ENCODE measurements around the gene TNIK. TPM values are rescaled to one million over a fixed set of nuclear protein-coding genes. Genes with fewer than 3 reads are reported as not detected.
A peak's percentile ranks its signal among the peaks of the same experiment; 100 is the strongest.

Gene TNIK
- total RNA-seq, 2 donors from 2014 or later = 28.6 to 43.8 TPM

DNA sequence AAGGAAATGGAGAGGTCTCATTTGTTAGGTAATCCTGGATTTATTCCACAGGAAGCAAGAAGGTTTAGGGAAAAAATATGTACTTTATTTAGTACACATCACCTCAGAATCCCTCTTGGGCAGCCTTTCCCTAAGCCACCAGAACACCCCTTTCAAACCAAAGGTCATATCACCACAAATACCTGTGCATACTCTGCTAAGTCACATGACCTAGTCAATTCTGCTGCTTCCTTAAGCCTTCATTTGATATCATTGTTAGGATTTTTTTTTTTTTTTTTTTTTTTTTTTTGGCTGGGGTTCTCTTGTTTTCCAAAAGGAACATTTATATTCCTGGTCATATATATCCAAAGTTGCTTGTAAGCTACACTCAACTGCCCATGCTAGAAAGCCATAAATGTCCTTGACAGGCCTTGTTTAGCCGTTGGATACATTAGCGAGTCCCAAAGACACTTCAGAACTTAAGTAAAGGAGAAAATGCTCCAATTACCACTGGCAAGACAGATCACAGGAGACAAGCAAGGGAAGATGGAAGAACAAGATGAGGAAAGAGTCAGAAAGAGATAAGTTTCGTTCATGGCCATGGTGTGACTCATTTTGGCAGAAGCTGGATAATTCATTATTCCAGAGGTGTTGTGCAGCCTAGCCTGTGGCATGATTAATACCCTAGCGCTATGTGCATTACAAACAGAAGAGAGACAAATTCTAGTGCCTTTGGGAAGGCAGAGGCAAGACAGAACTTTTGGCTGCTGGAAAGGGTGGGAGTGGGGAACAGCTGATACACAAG, 278.1 kb downstream of the TNIK start:
- H3K4me1 Mint-ChIP-seq = peaks cover 41% of the 10 kb centered on the region
- no peaks in the 10 kb centered on the region for H3K27me3 Mint-ChIP-seq
- peaks cover 36% of the 10 kb centered on the region for H3K36me3 Mint-ChIP-seq (ENCODE audit: low read depth)
- H3K27ac Mint-ChIP-seq = no peak overlapping the region
- no peaks in the 10 kb centered on the region for H3K9me3 Mint-ChIP-seq
- no peak overlapping the region for H3K4me3 Mint-ChIP-seq
- ATAC-seq (replicated peaks) = no peak

GRCh38 chr3:171178714-171179113, 281.5 kb downstream of the TNIK start:
- peak; percentile 28 for ATAC-seq (replicated peaks)
- Mint-ChIP-seq H3K4me1 (peaks cover 22% of the 10 kb centered on the region), H3K4me3 (no peak overlapping the region), H3K9me3 (no peaks in the 10 kb centered on the region), H3K36me3 (ENCODE audit: low read depth) (peaks cover 54% of the 10 kb centered on the region), H3K27me3 (no peaks in the 10 kb centered on the region), H3K27ac (no peak overlapping the region)

- Mint-ChIP-seq H3K4me1 (peaks cover 14% of the 10 kb centered on the region), H3K4me3 (no peak overlapping the region), H3K27ac (no peak overlapping the region), H3K9me3 (no peaks in the 10 kb centered on the region), H3K36me3 (ENCODE audit: low read depth) (peaks cover 52% of the 10 kb centered on the region), H3K27me3 (no peaks in the 10 kb centered on the region)
- ATAC-seq (replicated peaks) = no peak
Observed at GRCh38 chr3:171177553-171177952, 282.7 kb downstream of the TNIK start.

GRCh38 chr3:171177056-171177455, 283.1 kb downstream of the TNIK start:
- peaks cover 9% of the 10 kb centered on the region for H3K4me1 Mint-ChIP-seq
- H3K36me3 Mint-ChIP-seq (ENCODE audit: low read depth) = peaks cover 56% of the 10 kb centered on the region
- H3K27ac Mint-ChIP-seq = no peak overlapping the region
- no peak overlapping the region for H3K4me3 Mint-ChIP-seq
- no peak for ATAC-seq (replicated peaks)
- H3K27me3 Mint-ChIP-seq = no peaks in the 10 kb centered on the region
- no peaks in the 10 kb centered on the region for H3K9me3 Mint-ChIP-seq

DNA sequence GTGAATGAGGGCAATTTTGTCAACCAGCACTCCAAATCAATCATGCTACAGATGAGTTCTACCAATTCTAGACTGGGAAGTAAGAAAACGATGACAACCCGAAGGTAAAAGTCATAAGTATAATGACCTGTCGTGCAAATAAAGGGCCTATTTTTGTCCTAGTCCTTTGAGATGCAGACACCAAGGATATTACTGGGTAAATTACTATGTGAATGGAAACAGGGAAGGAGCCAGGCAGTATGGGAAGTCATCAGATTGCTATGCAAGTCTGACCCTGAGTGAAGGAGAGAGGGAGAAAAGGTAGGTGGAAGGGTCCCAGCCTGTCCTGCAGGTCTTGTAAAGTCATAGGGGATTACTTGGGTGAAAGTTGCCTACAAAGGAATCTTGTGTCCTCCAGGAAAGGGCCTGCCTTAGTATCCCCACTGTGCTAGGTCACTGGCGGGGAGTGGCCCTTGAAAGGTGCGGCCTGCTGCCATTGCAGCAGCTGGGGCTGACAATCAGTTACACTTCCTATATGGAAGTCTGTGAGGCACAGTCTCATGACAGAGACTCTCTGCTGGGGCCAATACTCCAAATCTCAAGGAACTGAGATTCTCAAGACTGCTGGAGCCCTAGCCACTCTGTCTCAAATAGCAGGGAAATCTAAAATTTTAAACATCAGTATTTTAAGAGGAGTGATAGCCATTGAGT, 283.8 kb downstream of the TNIK start:
- Mint-ChIP-seq H3K4me1 (peaks cover 9% of the 10 kb centered on the region), H3K4me3 (no peak overlapping the region), H3K36me3 (ENCODE audit: low read depth) (peaks cover 62% of the 10 kb centered on the region), H3K27ac (no peak overlapping the region), H3K27me3 (no peaks in the 10 kb centered on the region), H3K9me3 (no peaks in the 10 kb centered on the region)
- no peak for ATAC-seq (replicated peaks)

DNA sequence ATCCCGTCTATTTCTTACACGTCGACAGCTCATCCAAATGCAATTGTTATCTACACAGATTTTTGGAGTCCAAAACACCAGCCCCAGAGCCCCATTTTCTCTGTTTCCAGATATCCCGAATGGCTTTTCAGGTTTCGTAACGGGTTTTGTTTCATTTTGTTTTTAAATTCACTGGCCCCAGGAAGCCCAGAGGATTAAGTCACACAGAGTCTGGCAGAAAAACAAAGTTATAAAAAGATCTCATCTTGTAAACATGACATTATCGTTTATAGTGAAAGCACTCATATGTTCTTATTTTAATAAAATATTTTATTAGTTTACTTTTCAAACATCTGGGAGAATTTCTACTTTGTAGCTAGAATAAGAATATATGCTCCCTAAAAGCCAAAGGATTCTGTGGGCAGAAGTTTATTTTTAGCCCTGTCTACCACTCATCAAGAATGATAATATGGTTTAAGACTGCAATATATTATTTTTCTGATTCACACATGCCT, 284.4 kb downstream of the TNIK start:
- H3K27me3 Mint-ChIP-seq = no peaks in the 10 kb centered on the region
- peaks cover 62% of the 10 kb centered on the region for H3K36me3 Mint-ChIP-seq (ENCODE audit: low read depth)
- ATAC-seq (replicated peaks) = no peak
- no peak overlapping the region for H3K4me3 Mint-ChIP-seq
- no peaks in the 10 kb centered on the region for H3K9me3 Mint-ChIP-seq
- no peak overlapping the region for H3K27ac Mint-ChIP-seq
- H3K4me1 Mint-ChIP-seq = peaks cover 9% of the 10 kb centered on the region

- peak overlapping the region; percentile 34 for H3K27ac Mint-ChIP-seq
- H3K4me1 Mint-ChIP-seq = peaks cover 5% of the 10 kb centered on the region
- no peaks in the 10 kb centered on the region for H3K27me3 Mint-ChIP-seq
- no peaks in the 10 kb centered on the region for H3K9me3 Mint-ChIP-seq
- no peak for ATAC-seq (replicated peaks)
- no peak overlapping the region for H3K4me3 Mint-ChIP-seq
- H3K36me3 Mint-ChIP-seq (ENCODE audit: low read depth) = peaks cover 71% of the 10 kb centered on the region
Observed at GRCh38 chr3:171173736-171174135, 286.5 kb downstream of the TNIK start.

GRCh38 chr3:171172070-171172469, 288.1 kb downstream of the TNIK start:
- ATAC-seq (replicated peaks) = no peak
- H3K4me1 Mint-ChIP-seq = peaks cover 8% of the 10 kb centered on the region
- no peaks in the 10 kb centered on the region for H3K9me3 Mint-ChIP-seq
- no peak overlapping the region for H3K27ac Mint-ChIP-seq
- no peaks in the 10 kb centered on the region for H3K27me3 Mint-ChIP-seq
- no peak overlapping the region for H3K4me3 Mint-ChIP-seq
- H3K36me3 Mint-ChIP-seq (ENCODE audit: low read depth) = peaks cover 77% of the 10 kb centered on the region

- no peaks in the 10 kb centered on the region for H3K27me3 Mint-ChIP-seq
- no peak for ATAC-seq (replicated peaks)
- H3K4me3 Mint-ChIP-seq = no peak overlapping the region
- peaks cover 23% of the 10 kb centered on the region for H3K4me1 Mint-ChIP-seq
- H3K27ac Mint-ChIP-seq = no peak overlapping the region
- H3K9me3 Mint-ChIP-seq = no peaks in the 10 kb centered on the region
- H3K36me3 Mint-ChIP-seq (ENCODE audit: low read depth) = peaks cover 77% of the 10 kb centered on the region
Observed at GRCh38 chr3:171169866-171170265, 290.3 kb downstream of the TNIK start.

GRCh38 chr3:171169443-171169842, 290.8 kb downstream of the TNIK start:
- Mint-ChIP-seq H3K27me3 (no peaks in the 10 kb centered on the region), H3K9me3 (no peaks in the 10 kb centered on the region), H3K36me3 (ENCODE audit: low read depth) (peaks cover 77% of the 10 kb centered on the region), H3K4me3 (no peak overlapping the region), H3K27ac (no peak overlapping the region), H3K4me1 (peaks cover 23% of the 10 kb centered on the region)
- ATAC-seq (replicated peaks) = no peak

GRCh38 chr3:171168551-171168950, 291.7 kb downstream of the TNIK start:
- Mint-ChIP-seq H3K27me3 (no peaks in the 10 kb centered on the region), H3K4me1 (peaks cover 23% of the 10 kb centered on the region), H3K27ac (no peak overlapping the region), H3K9me3 (no peaks in the 10 kb centered on the region), H3K4me3 (no peak overlapping the region), H3K36me3 (ENCODE audit: low read depth) (peaks cover 80% of the 10 kb centered on the region)
- no peak for ATAC-seq (replicated peaks)

GRCh38 chr3:171168086-171168485, 292.1 kb downstream of the TNIK start:
- ATAC-seq (replicated peaks) = no peak
- Mint-ChIP-seq H3K27me3 (no peaks in the 10 kb centered on the region), H3K9me3 (no peaks in the 10 kb centered on the region), H3K27ac (no peak overlapping the region), H3K4me3 (no peak overlapping the region), H3K4me1 (peaks cover 23% of the 10 kb centered on the region), H3K36me3 (ENCODE audit: low read depth) (peaks cover 85% of the 10 kb centered on the region)

GRCh38 chr3:171165983-171166382, 294.2 kb downstream of the TNIK start:
- Mint-ChIP-seq H3K27me3 (no peaks in the 10 kb centered on the region), H3K9me3 (no peaks in the 10 kb centered on the region), H3K4me1 (peaks cover 23% of the 10 kb centered on the region), H3K4me3 (peak overlapping the region; percentile 67), H3K36me3 (ENCODE audit: low read depth) (peaks cover 83% of the 10 kb centered on the region), H3K27ac (peak overlapping the region; percentile 81)
- ATAC-seq (replicated peaks) = peak; percentile 95

- Mint-ChIP-seq H3K27ac (peak overlapping the region; percentile 81), H3K36me3 (ENCODE audit: low read depth) (peaks cover 85% of the 10 kb centered on the region), H3K4me3 (peak overlapping the region; percentile 67), H3K27me3 (no peaks in the 10 kb centered on the region), H3K4me1 (peaks cover 23% of the 10 kb centered on the region), H3K9me3 (no peaks in the 10 kb centered on the region)
- ATAC-seq (replicated peaks) = peak; percentile 29
Observed at GRCh38 chr3:171165499-171165921, 294.7 kb downstream of the TNIK start.

- Mint-ChIP-seq H3K4me3 (no peak overlapping the region), H3K36me3 (ENCODE audit: low read depth) (peaks cover 91% of the 10 kb centered on the region), H3K9me3 (no peaks in the 10 kb centered on the region), H3K27ac (no peak overlapping the region), H3K4me1 (peaks cover 23% of the 10 kb centered on the region), H3K27me3 (no peaks in the 10 kb centered on the region)
- no peak for ATAC-seq (replicated peaks)
Observed at GRCh38 chr3:171164067-171164465, 296.1 kb downstream of the TNIK start.

Measured in activated T-helper 17 cell treated with anti-CD3 and anti-CD28 coated beads, Interleukin-2, amount 50 U/mL, for 72 hours (primary cell).